DOHH2 (cell line): ENCODE results near the gene HERC6.
"Not testable (repeated sequence)": the region's sequence is repeated elsewhere in the genome, so short reads cannot be mapped to it uniquely, and the experiment has no call there.

Experiments
- CTCF ChIP-seq: fragments of 200-600 bp; sonication (generic); IDR thresholded peaks from one replicate; pipeline ENCODE4 v1.5.1; 2014; ENCODE audit warnings: antibody characterized with exemption, mild to moderate bottlenecking, low read depth, low read length; ENCODE audit not compliant: poor library complexity, severe bottlenecking
- EZH2phosphoT487 ChIP-seq: fragments of 200-600 bp; sonication (generic); IDR thresholded peaks from 2 replicates; pipeline ENCODE4 v1.6.1; 2017; ENCODE audit warnings: borderline replicate concordance, mild to moderate bottlenecking, antibody characterized with exemption, low read length, moderate library complexity, mixed read lengths

DNA sequence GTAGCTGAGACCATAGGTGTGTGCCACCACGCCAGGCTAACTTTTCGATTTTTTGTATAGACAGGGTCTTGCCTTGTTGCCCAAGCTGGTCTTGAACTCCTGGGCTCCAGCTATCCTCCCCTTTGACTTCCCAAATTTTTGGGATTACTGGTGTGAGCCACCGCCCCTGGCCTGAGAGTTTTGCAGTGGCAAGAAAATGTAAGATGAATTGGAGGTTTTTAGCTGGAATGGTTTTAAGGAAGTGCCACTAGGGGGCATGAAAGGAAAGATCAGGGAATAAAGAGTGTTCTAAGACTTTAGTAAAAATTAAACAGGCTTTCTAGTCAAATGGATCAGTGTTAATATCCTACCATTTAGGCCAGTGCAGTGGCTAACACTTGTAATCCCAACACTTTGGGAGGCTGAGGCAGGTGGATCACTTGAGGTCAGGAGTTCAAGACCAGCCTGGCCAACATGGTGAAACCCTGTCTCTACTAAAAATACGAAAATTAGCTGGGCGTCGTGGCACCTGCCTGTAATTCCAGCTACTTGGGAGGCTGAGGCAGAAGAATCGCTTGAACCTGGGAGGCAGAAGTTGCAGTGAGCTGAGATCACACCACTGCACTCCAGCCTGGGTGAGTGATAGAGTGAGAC, 9.4 kb upstream of the HERC6 start:
- peak; percentile 60 for TF ChIP-seq CTCF
- not testable (repeated sequence) for TF ChIP-seq EZH2phosphoT487
